H1 (cell line): ENCODE results near the gene NXT2. TPM values are rescaled to one million over a fixed set of nuclear protein-coding genes. Genes with fewer than 3 reads are reported as not detected.

Experiments used
- CEBPB ChIP-seq: IDR thresholded peaks from 2 replicates; pipeline ENCODE4 v1.6.1; 2012; ENCODE audit warnings: low read depth, low read length
- EZH2 ChIP-seq: fragments of 200-600 bp; sonication (generic); IDR thresholded peaks from 2 replicates; pipeline ENCODE4 v1.7.1; 2012; ENCODE audit warnings: low read depth, mild to moderate bottlenecking, moderate library complexity, low read length, inconsistent platforms; ENCODE audit not compliant: severe bottlenecking
- HDAC2 ChIP-seq, 2 experiments: fragments of 300-600 bp in 1 of 2; sonication (generic) in 1 of 2; IDR thresholded peaks; 2 replicates each; pipeline ENCODE4 v1.6.1; 2011 to 2012; ENCODE audit warnings: low read depth in 2 of 2, low read length in 2 of 2, mild to moderate bottlenecking in 2 of 2, moderate library complexity in 2 of 2, borderline replicate concordance in 1 of 2, inconsistent platforms in 1 of 2
- HDAC6 ChIP-seq: IDR thresholded peaks from one replicate; pipeline ENCODE4 v1.7.1; 2012; ENCODE audit warnings: low read depth, mild to moderate bottlenecking, inconsistent platforms, low read length, moderate library complexity
- MAFK ChIP-seq: IDR thresholded peaks from 2 replicates; pipeline ENCODE4 v1.6.1; 2012; ENCODE audit warnings: low read depth, mild to moderate bottlenecking, improper control_type of control experiment, low read length
- POLR2A ChIP-seq, 2 experiments: IDR thresholded peaks; 1 replicate in 1 of 2; 2 replicates in 1 of 2; pipeline ENCODE4 v1.6.1; 2011; ENCODE audit warnings: low read depth in 2 of 2, low read length in 2 of 2, mild to moderate bottlenecking in 2 of 2; ENCODE audit errors: control extremely low read depth in 1 of 2
- RFX5 ChIP-seq: IDR thresholded peaks from 2 replicates; pipeline ENCODE4 v1.6.1; 2011; ENCODE audit warnings: low read depth, low read length, improper control_type of control experiment, borderline replicate concordance
- SP4 ChIP-seq: IDR thresholded peaks from 2 replicates; pipeline ENCODE4 v1.6.1; 2012; ENCODE audit warnings: low read length, inconsistent platforms
- TAF7 ChIP-seq: optimal IDR thresholded peaks from 2 replicates; pipeline ENCODE3; 2011; ENCODE audit warnings: low read depth, mild to moderate bottlenecking, inconsistent platforms, low read length, moderate library complexity, borderline replicate concordance
- polyA plus RNA-seq, 7 experiments: library from polyadenylated mRNA; depleted of rRNA in 3 of 7; stranded (reverse) in 5 of 7; unstranded in 2 of 7; fragments of >200 nt in 5 of 7; fragments of 200-250 nt in 2 of 7; gene quantifications; 1 replicate in 5 of 7; 2 replicates in 1 of 7; 4 replicates in 1 of 7; pipeline versions ENCODE4 v1.2.1 to v1.2.3, GENCODE V29; 2011 to 2013; ENCODE audit warnings: missing spikeins in 2 of 7, mixed read lengths in 2 of 7
- total RNA-seq: library from RNA; stranded (reverse); fragmentation: NEBNext Ultra II Directional; extraction: Animal tissue kit (Norgen Biotek cat#: 25700); gene quantifications from 2 replicates; pipeline ENCODE4 v1.2.1, GENCODE V29; 2021
- TF ChIP-seq, protein P1 (sequence below): fragments of 300-600 bp; sonication (generic); IDR thresholded peaks from 2 replicates; pipeline ENCODE4 v1.7.1; 2012; ENCODE audit warnings: low read length, moderate library complexity, mild to moderate bottlenecking, inconsistent platforms; ENCODE audit not compliant: insufficient replicate concordance
- TF ChIP-seq, protein P2 (sequence below): IDR thresholded peaks from 2 replicates; pipeline ENCODE4 v1.6.1; 2011; ENCODE audit warnings: low read length, improper control_type of control experiment

The NXT2 gene
- total and polyA plus RNA-seq, 2 of the 8 experiments (the other 6 are each of a cell fraction or from before 2014, with no cell fraction given), result 6.1 to 13.5 TPM

DNA sequence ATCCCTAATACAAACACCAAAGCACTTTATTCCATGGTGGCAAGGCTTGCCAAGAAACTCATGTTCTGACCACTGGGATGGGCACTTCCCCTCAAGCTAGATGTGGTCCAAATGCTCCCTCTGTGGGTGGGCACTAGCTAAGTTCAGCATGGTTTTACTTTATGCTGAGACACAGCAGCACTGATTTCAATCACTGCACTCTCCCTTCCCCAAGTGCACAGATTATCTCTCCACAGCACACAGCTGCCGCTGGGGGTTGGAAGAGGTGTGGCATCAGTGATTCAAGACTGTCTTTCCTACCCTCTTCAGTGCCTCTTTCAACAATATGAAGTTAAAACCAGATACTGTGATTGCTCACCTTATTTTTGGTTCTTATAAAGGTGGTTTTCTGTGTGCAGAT lies 38.2 kb upstream of the NXT2 start (continued):
- TF ChIP-seq, protein P1, sequence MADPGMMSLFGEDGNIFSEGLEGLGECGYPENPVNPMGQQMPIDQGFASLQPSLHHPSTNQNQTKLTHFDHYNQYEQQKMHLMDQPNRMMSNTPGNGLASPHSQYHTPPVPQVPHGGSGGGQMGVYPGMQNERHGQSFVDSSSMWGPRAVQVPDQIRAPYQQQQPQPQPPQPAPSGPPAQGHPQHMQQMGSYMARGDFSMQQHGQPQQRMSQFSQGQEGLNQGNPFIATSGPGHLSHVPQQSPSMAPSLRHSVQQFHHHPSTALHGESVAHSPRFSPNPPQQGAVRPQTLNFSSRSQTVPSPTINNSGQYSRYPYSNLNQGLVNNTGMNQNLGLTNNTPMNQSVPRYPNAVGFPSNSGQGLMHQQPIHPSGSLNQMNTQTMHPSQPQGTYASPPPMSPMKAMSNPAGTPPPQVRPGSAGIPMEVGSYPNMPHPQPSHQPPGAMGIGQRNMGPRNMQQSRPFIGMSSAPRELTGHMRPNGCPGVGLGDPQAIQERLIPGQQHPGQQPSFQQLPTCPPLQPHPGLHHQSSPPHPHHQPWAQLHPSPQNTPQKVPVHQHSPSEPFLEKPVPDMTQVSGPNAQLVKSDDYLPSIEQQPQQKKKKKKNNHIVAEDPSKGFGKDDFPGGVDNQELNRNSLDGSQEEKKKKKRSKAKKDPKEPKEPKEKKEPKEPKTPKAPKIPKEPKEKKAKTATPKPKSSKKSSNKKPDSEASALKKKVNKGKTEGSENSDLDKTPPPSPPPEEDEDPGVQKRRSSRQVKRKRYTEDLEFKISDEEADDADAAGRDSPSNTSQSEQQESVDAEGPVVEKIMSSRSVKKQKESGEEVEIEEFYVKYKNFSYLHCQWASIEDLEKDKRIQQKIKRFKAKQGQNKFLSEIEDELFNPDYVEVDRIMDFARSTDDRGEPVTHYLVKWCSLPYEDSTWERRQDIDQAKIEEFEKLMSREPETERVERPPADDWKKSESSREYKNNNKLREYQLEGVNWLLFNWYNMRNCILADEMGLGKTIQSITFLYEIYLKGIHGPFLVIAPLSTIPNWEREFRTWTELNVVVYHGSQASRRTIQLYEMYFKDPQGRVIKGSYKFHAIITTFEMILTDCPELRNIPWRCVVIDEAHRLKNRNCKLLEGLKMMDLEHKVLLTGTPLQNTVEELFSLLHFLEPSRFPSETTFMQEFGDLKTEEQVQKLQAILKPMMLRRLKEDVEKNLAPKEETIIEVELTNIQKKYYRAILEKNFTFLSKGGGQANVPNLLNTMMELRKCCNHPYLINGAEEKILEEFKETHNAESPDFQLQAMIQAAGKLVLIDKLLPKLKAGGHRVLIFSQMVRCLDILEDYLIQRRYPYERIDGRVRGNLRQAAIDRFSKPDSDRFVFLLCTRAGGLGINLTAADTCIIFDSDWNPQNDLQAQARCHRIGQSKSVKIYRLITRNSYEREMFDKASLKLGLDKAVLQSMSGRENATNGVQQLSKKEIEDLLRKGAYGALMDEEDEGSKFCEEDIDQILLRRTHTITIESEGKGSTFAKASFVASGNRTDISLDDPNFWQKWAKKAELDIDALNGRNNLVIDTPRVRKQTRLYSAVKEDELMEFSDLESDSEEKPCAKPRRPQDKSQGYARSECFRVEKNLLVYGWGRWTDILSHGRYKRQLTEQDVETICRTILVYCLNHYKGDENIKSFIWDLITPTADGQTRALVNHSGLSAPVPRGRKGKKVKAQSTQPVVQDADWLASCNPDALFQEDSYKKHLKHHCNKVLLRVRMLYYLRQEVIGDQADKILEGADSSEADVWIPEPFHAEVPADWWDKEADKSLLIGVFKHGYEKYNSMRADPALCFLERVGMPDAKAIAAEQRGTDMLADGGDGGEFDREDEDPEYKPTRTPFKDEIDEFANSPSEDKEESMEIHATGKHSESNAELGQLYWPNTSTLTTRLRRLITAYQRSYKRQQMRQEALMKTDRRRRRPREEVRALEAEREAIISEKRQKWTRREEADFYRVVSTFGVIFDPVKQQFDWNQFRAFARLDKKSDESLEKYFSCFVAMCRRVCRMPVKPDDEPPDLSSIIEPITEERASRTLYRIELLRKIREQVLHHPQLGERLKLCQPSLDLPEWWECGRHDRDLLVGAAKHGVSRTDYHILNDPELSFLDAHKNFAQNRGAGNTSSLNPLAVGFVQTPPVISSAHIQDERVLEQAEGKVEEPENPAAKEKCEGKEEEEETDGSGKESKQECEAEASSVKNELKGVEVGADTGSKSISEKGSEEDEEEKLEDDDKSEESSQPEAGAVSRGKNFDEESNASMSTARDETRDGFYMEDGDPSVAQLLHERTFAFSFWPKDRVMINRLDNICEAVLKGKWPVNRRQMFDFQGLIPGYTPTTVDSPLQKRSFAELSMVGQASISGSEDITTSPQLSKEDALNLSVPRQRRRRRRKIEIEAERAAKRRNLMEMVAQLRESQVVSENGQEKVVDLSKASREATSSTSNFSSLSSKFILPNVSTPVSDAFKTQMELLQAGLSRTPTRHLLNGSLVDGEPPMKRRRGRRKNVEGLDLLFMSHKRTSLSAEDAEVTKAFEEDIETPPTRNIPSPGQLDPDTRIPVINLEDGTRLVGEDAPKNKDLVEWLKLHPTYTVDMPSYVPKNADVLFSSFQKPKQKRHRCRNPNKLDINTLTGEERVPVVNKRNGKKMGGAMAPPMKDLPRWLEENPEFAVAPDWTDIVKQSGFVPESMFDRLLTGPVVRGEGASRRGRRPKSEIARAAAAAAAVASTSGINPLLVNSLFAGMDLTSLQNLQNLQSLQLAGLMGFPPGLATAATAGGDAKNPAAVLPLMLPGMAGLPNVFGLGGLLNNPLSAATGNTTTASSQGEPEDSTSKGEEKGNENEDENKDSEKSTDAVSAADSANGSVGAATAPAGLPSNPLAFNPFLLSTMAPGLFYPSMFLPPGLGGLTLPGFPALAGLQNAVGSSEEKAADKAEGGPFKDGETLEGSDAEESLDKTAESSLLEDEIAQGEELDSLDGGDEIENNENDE, result no peak
- TF ChIP-seq POLR2A (IDR thresholded peaks at IDR 0.05; ENCODE audit: control extremely low read depth in 1 of 2, low read depth in 2 of 2, low read length in 2 of 2), result no peak
- TF ChIP-seq EZH2, result no peak
- no peak for TF ChIP-seq SP4
- no peak for TF ChIP-seq MAFK
- no peak for TF ChIP-seq HDAC6
- TF ChIP-seq CEBPB, result no peak
- TF ChIP-seq HDAC2 (IDR thresholded peaks at IDR 0.05; ENCODE audit: borderline replicate concordance in 1 of 2, low read depth in 2 of 2, low read length in 2 of 2), result no peak
- TF ChIP-seq, protein P2, sequence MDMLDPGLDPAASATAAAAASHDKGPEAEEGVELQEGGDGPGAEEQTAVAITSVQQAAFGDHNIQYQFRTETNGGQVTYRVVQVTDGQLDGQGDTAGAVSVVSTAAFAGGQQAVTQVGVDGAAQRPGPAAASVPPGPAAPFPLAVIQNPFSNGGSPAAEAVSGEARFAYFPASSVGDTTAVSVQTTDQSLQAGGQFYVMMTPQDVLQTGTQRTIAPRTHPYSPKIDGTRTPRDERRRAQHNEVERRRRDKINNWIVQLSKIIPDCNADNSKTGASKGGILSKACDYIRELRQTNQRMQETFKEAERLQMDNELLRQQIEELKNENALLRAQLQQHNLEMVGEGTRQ, result no peak
- no peak for TF ChIP-seq RFX5
- TF ChIP-seq TAF7, result no peak
